GM23248 (cell line): ENCODE data around the gene IQGAP3. TPM values are rescaled to one million over a fixed set of nuclear protein-coding genes. Genes with fewer than 3 reads are reported as not detected.

Experiments
- DNase-seq: peaks from one replicate; pipeline ENCODE4 v3.0.0-alpha.2; 2015
- H2AFZ ChIP-seq: fragments of 200-600 bp; sonication (generic); 2 replicates; pipeline ENCODE4 v1.6.1; 2016; ENCODE audit warnings: antibody characterized with exemption
- H3F3A ChIP-seq: fragments of 200-600 bp; sonication (generic); 2 replicates; pipeline ENCODE4 v1.6.1; 2016; ENCODE audit warnings: mild to moderate bottlenecking, antibody characterized with exemption, mixed run types; ENCODE audit not compliant: insufficient read depth
- H3K27ac ChIP-seq: fragments of 200-600 bp; sonication (generic); 2 replicates; pipeline ENCODE4 v1.5.1; 2016; ENCODE audit warnings: mild to moderate bottlenecking
- H3K27me3 ChIP-seq: fragments of 200-600 bp; sonication (generic); replicated peaks from 2 replicates; pipeline ENCODE4 v1.6.1; 2016; ENCODE audit warnings: mild to moderate bottlenecking; ENCODE audit not compliant: insufficient read depth
- H3K36me3 ChIP-seq: fragments of 200-600 bp; sonication (generic); 2 replicates; pipeline ENCODE4 v1.6.1; 2016; ENCODE audit warnings: low read depth, mild to moderate bottlenecking
- H3K4me1 ChIP-seq: fragments of 200-600 bp; sonication (generic); 2 replicates; pipeline ENCODE4 v1.6.1; 2016; ENCODE audit warnings: mild to moderate bottlenecking; ENCODE audit not compliant: insufficient read depth
- H3K4me2 ChIP-seq: fragments of 200-600 bp; sonication (generic); one replicate; pipeline ENCODE4 v1.6.1; 2016; ENCODE audit warnings: mild to moderate bottlenecking; ENCODE audit not compliant: unreplicated experiment
- H3K4me3 ChIP-seq: fragments of 200-600 bp; sonication (generic); 2 replicates; pipeline ENCODE4 v1.5.1; 2016; ENCODE audit warnings: mild to moderate bottlenecking
- H3K79me2 ChIP-seq: fragments of 200-600 bp; sonication (generic); 2 replicates; pipeline ENCODE4 v1.6.1; 2016; ENCODE audit warnings: mild to moderate bottlenecking; ENCODE audit not compliant: insufficient read depth
- H3K9ac ChIP-seq: fragments of 200-600 bp; sonication (generic); 2 replicates; pipeline ENCODE4 v1.6.1; 2016; ENCODE audit warnings: mild to moderate bottlenecking
- H3K9me2 ChIP-seq: fragments of 200-600 bp; sonication (generic); 2 replicates; pipeline ENCODE4 v1.6.1; 2016; ENCODE audit warnings: mixed run types, mild to moderate bottlenecking, moderate library complexity; ENCODE audit not compliant: insufficient read depth
- H3K9me3 ChIP-seq: fragments of 200-600 bp; sonication (generic); one replicate; pipeline ENCODE4 v1.6.1; 2017; ENCODE audit warnings: low read depth
- H4K20me1 ChIP-seq: fragments of 200-600 bp; sonication (generic); 2 replicates; pipeline ENCODE4 v1.6.0; 2016; ENCODE audit not compliant: insufficient read depth
- EZH2 ChIP-seq: fragments of 200-600 bp; sonication (generic); IDR thresholded peaks from 2 replicates; pipeline ENCODE4 v1.6.1; 2018; ENCODE audit warnings: antibody characterized with exemption, mild to moderate bottlenecking; ENCODE audit not compliant: insufficient read depth, poor library complexity, severe bottlenecking
- EZH2phosphoT487 ChIP-seq: fragments of 200-600 bp; sonication (generic); IDR thresholded peaks from 2 replicates; pipeline ENCODE4 v1.6.1; 2018; ENCODE audit warnings: antibody characterized with exemption, moderate library complexity, mild to moderate bottlenecking, low read depth; ENCODE audit not compliant: insufficient read depth
- whole genome bisulfite sequencing, 2 experiments: methylation state at CpG; one replicate each; pipeline ENCODE4 v1.1.6; 2015 to 2017; ENCODE audit warnings: low lambda C conversion rate in 2 of 2, low coverage in 1 of 2; ENCODE audit errors: missing lambda C conversion rate in 2 of 2; 5-methylcytosine and 5-hydroxymethylcytosine counted together
- in situ Hi-C: fragments of 300-500 bp; cut with MboI; formaldehyde crosslinking; loops from 2 replicates; pipeline ENCODE4 v1.15.0; 2020
- polyA plus RNA-seq: library from polyadenylated mRNA; unstranded; fragments of >200 nt; fragmentation: Nextera tagmentation; extraction: Ambion mirVana; gene quantifications from 2 replicates; pipeline ENCODE4 v1.2.1, GENCODE V29; 2016
- total RNA-seq: library from RNA; depleted of rRNA; stranded (reverse); fragments of >200 nt; shearing (Covaris generic); gene quantifications from 2 replicates; pipeline ENCODE4 v1.2.3, GENCODE V29; 2014

The IQGAP3 gene
- total and polyA plus RNA-seq, 2 experiments from 2014 or later = 5.6 to 14.7 TPM

GRCh38 chr1:156595016-156595415, 22.7 kb upstream of the IQGAP3 start:
- no peaks in the 10 kb centered on the region; the same call in 1 of the 2 replicates for H3K36me3 ChIP-seq
- TF ChIP-seq EZH2 = no peak
- TF ChIP-seq EZH2phosphoT487 = no peak
- no peak for DNase-seq

GRCh38 chr1:156594190-156594589, 21.8 kb upstream of the IQGAP3 start:
- H3K27me3 ChIP-seq = no peaks in the 10 kb centered on the region
- no peak overlapping the region for H3K9ac ChIP-seq
- no peak overlapping the region for H3K4me3 ChIP-seq
- H3K9me3 ChIP-seq = no peaks in the 10 kb centered on the region
- no peak for TF ChIP-seq EZH2phosphoT487
- no peak for TF ChIP-seq EZH2
- H4K20me1 ChIP-seq = no peaks in the 10 kb centered on the region
- in situ Hi-C loops = no loop called here
- H3K4me1 ChIP-seq = peaks cover 5% of the 10 kb centered on the region; the same call in 1 of the 2 replicates
- H3K27ac ChIP-seq = no peak overlapping the region
- peaks cover 16% of the 10 kb centered on the region for H3K79me2 ChIP-seq
- no peak for DNase-seq
- no peaks in the 10 kb centered on the region for H3K9me2 ChIP-seq
- peaks cover 19% of the 10 kb centered on the region; the same call in 1 of the 2 replicates for H3F3A ChIP-seq
- H3K4me2 ChIP-seq = no peak overlapping the region
- 69 to 72% methylated on average over 3 of the region's 3 CpGs for WGBS, 2 experiments
- no peak overlapping the region for H2AFZ ChIP-seq
- no peaks in the 10 kb centered on the region; the same call in 1 of the 2 replicates for H3K36me3 ChIP-seq

More at GRCh38 chr1:156595016-156595415, 22.7 kb upstream of the IQGAP3 start:
- Histone ChIP-seq H2AFZ (no peak overlapping the region), H3K79me2 (peaks cover 24% of the 10 kb centered on the region), H3K4me2 (no peak overlapping the region), H3K4me1 (peaks cover 6% of the 10 kb centered on the region; the same call in 1 of the 2 replicates), H3F3A (peaks cover 19% of the 10 kb centered on the region; the same call in 1 of the 2 replicates), H3K9me3 (no peaks in the 10 kb centered on the region), H4K20me1 (no peaks in the 10 kb centered on the region), H3K27me3 (no peaks in the 10 kb centered on the region), H3K4me3 (no peak overlapping the region), H3K9ac (no peak overlapping the region), H3K27ac (no peak overlapping the region), H3K9me2 (no peaks in the 10 kb centered on the region)
- in situ Hi-C loops = no loop called here
- 93 to 97% methylated on average over 2 of the region's 2 CpGs for WGBS, 2 experiments

- TF ChIP-seq EZH2 (no peak), EZH2phosphoT487 (no peak)
- Histone ChIP-seq H3F3A (peaks cover 19% of the 10 kb centered on the region; the same call in 1 of the 2 replicates), H3K36me3 (no peaks in the 10 kb centered on the region; the same call in 1 of the 2 replicates), H3K4me3 (no peak overlapping the region), H4K20me1 (no peaks in the 10 kb centered on the region), H3K9ac (no peak overlapping the region), H3K27ac (no peak overlapping the region), H3K9me2 (no peaks in the 10 kb centered on the region), H3K4me2 (no peak overlapping the region), H2AFZ (no peak overlapping the region), H3K9me3 (no peaks in the 10 kb centered on the region), H3K4me1 (peaks cover 5% of the 10 kb centered on the region; the same call in 1 of the 2 replicates), H3K27me3 (no peaks in the 10 kb centered on the region), H3K79me2 (peaks cover 10% of the 10 kb centered on the region)
- in situ Hi-C loops = no loop called here
- no peak for DNase-seq
- 87 to 89% methylated on average over 8 of the region's 8 CpGs for WGBS, 2 experiments
Observed at GRCh38 chr1:156593661-156593989, 21.3 kb upstream of the IQGAP3 start.

GRCh38 chr1:156592910-156593660, 20.7 kb upstream of the IQGAP3 start:
- H3K27ac ChIP-seq = no peak overlapping the region
- WGBS, 2 experiments = 77 to 78% methylated on average over 8 of the region's 8 CpGs
- H3K9ac ChIP-seq = no peak overlapping the region
- H2AFZ ChIP-seq = no peak overlapping the region
- no peak overlapping the region for H3K4me2 ChIP-seq
- H3K36me3 ChIP-seq = no peaks in the 10 kb centered on the region; the same call in 1 of the 2 replicates
- H3K9me3 ChIP-seq = no peaks in the 10 kb centered on the region
- H3K9me2 ChIP-seq = no peaks in the 10 kb centered on the region
- peaks cover 6% of the 10 kb centered on the region for H3K79me2 ChIP-seq
- no peak for TF ChIP-seq EZH2
- in situ Hi-C loops = no loop called here
- no peaks in the 10 kb centered on the region for H3K27me3 ChIP-seq
- H3K4me1 ChIP-seq = peaks cover 5% of the 10 kb centered on the region; the same call in 1 of the 2 replicates
- no peak overlapping the region for H3K4me3 ChIP-seq
- no peaks in the 10 kb centered on the region for H4K20me1 ChIP-seq
- DNase-seq = peak; percentile 24
- peaks cover 19% of the 10 kb centered on the region; the same call in 1 of the 2 replicates for H3F3A ChIP-seq
